HCEC 1CT (cell line): ENCODE measurements around the gene CHRD.
"Not testable (repeated sequence)": the region's sequence is repeated elsewhere in the genome, so short reads cannot be mapped to it uniquely, and the experiment has no call there.

Source experiments
- DNase-seq: peaks from one replicate; pipeline ENCODE4 v3.0.0-alpha.2; 2017

The CHRD gene

GRCh38 chr3:184379358-184380184 lies at the start of gene CHRD:
Gene CHRD (plus strand): TSS chr3:184380054. CDS start chr3:184380319, 265 bp downstream.
- no peak for DNase-seq

GRCh38 chr3:184332370-184333090 lies 47.3 kb upstream of the CHRD start:
- DNase-seq = peak; percentile 92

GRCh38 chr3:184333190-184333589 lies 46.7 kb upstream of the CHRD start:
- no peak for DNase-seq

GRCh38 chr3:184333700-184334099 lies 46.2 kb upstream of the CHRD start:
- no peak for DNase-seq

- peak; percentile 74 for DNase-seq
Measured at GRCh38 chr3:184334470-184335158, 45.2 kb upstream of the CHRD start.

- DNase-seq = no peak
Measured at GRCh38 chr3:184335291-184335660, 44.6 kb upstream of the CHRD start.

GRCh38 chr3:184335661-184336546 lies 44.0 kb upstream of the CHRD start:
- DNase-seq = peak; percentile 76

GRCh38 chr3:184336547-184337398 lies 43.1 kb upstream of the CHRD start:
- DNase-seq = peak; percentile 70

- DNase-seq = no peak
Measured at GRCh38 chr3:184337399-184337714, 42.5 kb upstream of the CHRD start, which contains the start of gene FAM131A. Gene FAM131A (plus strand): TSS chr3:184337600. CDS start chr3:184337631, 31 bp downstream.

- DNase-seq = no peak
Measured at GRCh38 chr3:184337981-184338380, 41.9 kb upstream of the CHRD start.

GRCh38 chr3:184338511-184338945 lies 41.3 kb upstream of the CHRD start:
- no peak for DNase-seq

GRCh38 chr3:184339001-184339400 lies 40.9 kb upstream of the CHRD start:
- no peak for DNase-seq

GRCh38 chr3:184339451-184340135 lies 40.3 kb upstream of the CHRD start:
- DNase-seq = not testable (repeated sequence)

- no peak for DNase-seq
Measured at GRCh38 chr3:184341925-184342324, 37.9 kb upstream of the CHRD start.

- no peak for DNase-seq
Measured at GRCh38 chr3:184343200-184343876, 36.5 kb upstream of the CHRD start.

- no peak for DNase-seq
Measured at GRCh38 chr3:184344579-184345316, 35.1 kb upstream of the CHRD start.

- DNase-seq = peak; percentile 61
Measured at GRCh38 chr3:184345317-184346144, 34.3 kb upstream of the CHRD start.

GRCh38 chr3:184346480-184347190 lies 33.2 kb upstream of the CHRD start:
- no peak for DNase-seq
